Common myeloid progenitor, CD34-positive (primary cell): ENCODE data around the gene POLR1G.

ENCODE experiments used
- CTCF ChIA-PET: fragments of 350-600 bp; sonication (Branson Sonifier 250); formaldehyde crosslinking; loops from one replicate; lab custom pipeline; 2021; ENCODE audit warnings: antibody characterized with exemption; lab: Charles Lee
- POLR2A ChIA-PET: fragments of 350-600 bp; sonication (Branson Sonifier 250); formaldehyde crosslinking; loops from one replicate; lab custom pipeline; 2021; ENCODE audit warnings: antibody characterized with exemption; lab: Charles Lee
- DNase-seq, 3 donors: peaks; one replicate each; pipeline versions ENCODE4 v3.0.0 to v3.0.0-alpha.2; 2013
- H3K27ac ChIP-seq, 2 experiments: 1 replicate in 1 of 2; 2 replicates in 1 of 2; pipeline ENCODE4 v1.7.0; 2013; ENCODE audit warnings: inconsistent platforms in 2 of 2, low read length in 2 of 2, mild to moderate bottlenecking in 2 of 2, low read depth in 1 of 2, moderate library complexity in 1 of 2; ENCODE audit not compliant: severe bottlenecking in 2 of 2, insufficient read depth in 1 of 2, poor library complexity in 1 of 2
- H3K27me3 ChIP-seq, 5 experiments: replicated peaks in 2 of 5; 1 replicate in 3 of 5; 2 replicates in 2 of 5; pipeline versions ENCODE4 v1.6.1 to v1.7.0; 2013; ENCODE audit warnings: low read length in 4 of 5, mild to moderate bottlenecking in 2 of 5, moderate library complexity in 2 of 5, inconsistent platforms in 1 of 5; ENCODE audit not compliant: insufficient read depth in 5 of 5, control insufficient read depth in 4 of 5
- H3K36me3 ChIP-seq, 4 experiments: 1 replicate in 2 of 4; 2 replicates in 2 of 4; pipeline versions ENCODE4 v1.6.1 to v1.7.0; 2013; ENCODE audit warnings: low read length in 3 of 4, control low read depth in 1 of 4, mild to moderate bottlenecking in 1 of 4; ENCODE audit not compliant: control insufficient read depth in 4 of 4, insufficient read depth in 4 of 4
- H3K4me1 ChIP-seq, 4 experiments: 1 replicate in 3 of 4; 2 replicates in 1 of 4; pipeline versions ENCODE4 v1.6.1 to v1.7.1; 2013; ENCODE audit warnings: low read length in 3 of 4, mild to moderate bottlenecking in 3 of 4, control low read depth in 1 of 4, inconsistent platforms in 1 of 4, moderate library complexity in 1 of 4; ENCODE audit not compliant: control insufficient read depth in 4 of 4, insufficient read depth in 4 of 4; ENCODE audit errors: control extremely low read depth in 1 of 4
- H3K4me3 ChIP-seq, 7 experiments: 1 replicate in 4 of 7; 2 replicates in 3 of 7; pipeline versions ENCODE4 v1.5.1 to v1.7.0; 2013; ENCODE audit warnings: mild to moderate bottlenecking in 7 of 7, low read length in 6 of 7, moderate library complexity in 6 of 7, inconsistent platforms in 2 of 7, low read depth in 2 of 7, control low read depth in 1 of 7; ENCODE audit not compliant: insufficient read depth in 4 of 7, control insufficient read depth in 1 of 7; ENCODE audit errors: extremely low read depth in 1 of 7
- H3K9me3 ChIP-seq, 5 experiments: 1 replicate in 4 of 5; 2 replicates in 1 of 5; pipeline versions ENCODE4 v1.6.1 to v1.7.1; 2013; ENCODE audit warnings: low read length in 4 of 5, mild to moderate bottlenecking in 2 of 5, inconsistent platforms in 1 of 5, low read depth in 1 of 5, moderate library complexity in 1 of 5; ENCODE audit not compliant: control insufficient read depth in 4 of 5, insufficient read depth in 2 of 5; ENCODE audit errors: control extremely low read depth in 1 of 5
- WGBS: methylation state at CpG from one replicate; pipeline ENCODE4 v1.1.5; 2013; ENCODE audit not compliant: insufficient coverage; 5-methylcytosine and 5-hydroxymethylcytosine counted together

The POLR1G gene

GRCh38 chr19:45448887-45449299, 42.4 kb downstream of the POLR1G start:
- 82% methylated on average over 7 of the region's 7 CpGs for WGBS
- CTCF ChIA-PET = interaction anchor here (1.8 to 6.3 kb wide), 3 partner anchors 17 to 30 kb away, joined by 7 to 75 read pairs (median 27); partner anchors contain the start of gene FOSB
- H3K27me3 ChIP-seq = peaks cover 0 to 2% (median 0%) of the 10 kb centered on the region in 5 experiments
- no peaks in the 10 kb centered on the region for H3K9me3 ChIP-seq
- DNase-seq = no peak
- POLR2A ChIA-PET = interaction anchor here (1.3 to 2.6 kb wide), 3 partner anchors 19 to 26 kb away, joined by 4 to 13 read pairs (median 7); partner anchors contain the start of gene FOSB
- peaks cover 4 to 41% (median 33%) of the 10 kb centered on the region in 4 experiments for H3K4me1 ChIP-seq
- no peak overlapping the region for H3K27ac ChIP-seq
- no peaks in the 10 kb centered on the region for H3K36me3 ChIP-seq
- peak overlapping the region in 1 of 7 experiments; percentile 3 for H3K4me3 ChIP-seq

- WGBS = 0% methylated on average over 2 of the region's 5 CpGs
These were observed 43.5 kb downstream of the POLR1G start for GRCh38 chr19:45450012-45450333.

GRCh38 chr19:45451131-45451849, 44.8 kb downstream of the POLR1G start:
- DNase-seq = peak in 2 of 3 donors; percentile 82 to 89
- CTCF ChIA-PET = interaction anchor here (0.6 to 2.2 kb wide), 3 partner anchors 10 to 15 kb away, joined by 3 to 12 read pairs (median 5); partner anchors contain the start of gene FOSB
- no peaks in the 10 kb centered on the region for H3K9me3 ChIP-seq
- 1% methylated on average over 16 of the region's 28 CpGs for WGBS
- H3K4me3 ChIP-seq = peak overlapping the region; percentile 30 to 77 (median 63)
- H3K27me3 ChIP-seq = peaks cover 0 to 2% (median 0%) of the 10 kb centered on the region in 5 experiments
- peaks cover 4 to 49% (median 40%) of the 10 kb centered on the region in 4 experiments for H3K4me1 ChIP-seq
- POLR2A ChIA-PET = interaction anchor here (1.1 to 1.6 kb wide), 3 partner anchors 12 to 24 kb away, joined by 5 to 12 read pairs (median 6); partner anchors contain the start of gene FOSB
- no peaks in the 10 kb centered on the region for H3K36me3 ChIP-seq
- H3K27ac ChIP-seq = peak overlapping the region; percentile 70 to 89

More at GRCh38 chr19:45450012-45450333, 43.5 kb downstream of the POLR1G start:
- Histone ChIP-seq H3K27ac (peak overlapping the region; percentile 33 to 82), H3K36me3 (no peaks in the 10 kb centered on the region), H3K4me3 (peak overlapping the region; percentile 13 to 77 (median 65)), H3K27me3 (peaks cover 0 to 2% (median 0%) of the 10 kb centered on the region in 5 experiments), H3K9me3 (no peaks in the 10 kb centered on the region), H3K4me1 (peaks cover 4 to 36% (median 27%) of the 10 kb centered on the region in 4 experiments)
- ChIA-PET CTCF (interaction anchor here (1.1 to 6.3 kb wide), 4 partner anchors 16 to 46 kb away, joined by 3 to 75 read pairs (median 17); partner anchors contain the start of gene FOSB), POLR2A (interaction anchor here (0.9 to 2.3 kb wide), 3 partner anchors 11 to 20 kb away, joined by 3 to 13 read pairs (median 4); partner anchors contain the start of gene FOSB)
- DNase-seq = peak in 1 of 3 donors; percentile 46

GRCh38 chr19:45451850-45452387, 45.5 kb downstream of the POLR1G start:
- peaks cover 0 to 2% (median 0%) of the 10 kb centered on the region in 5 experiments for H3K27me3 ChIP-seq
- peak overlapping the region in 1 of 2 experiments; percentile 70 for H3K27ac ChIP-seq
- H3K4me1 ChIP-seq = peaks cover 4 to 55% (median 46%) of the 10 kb centered on the region in 4 experiments
- no peak for DNase-seq
- WGBS = 84% methylated on average over 10 of the region's 12 CpGs
- POLR2A ChIA-PET = interaction anchor here (1.1 to 1.6 kb wide), 3 partner anchors 12 to 23 kb away, joined by 5 to 12 read pairs (median 6); partner anchors contain the start of gene FOSB
- H3K9me3 ChIP-seq = no peaks in the 10 kb centered on the region
- peak overlapping the region in 2 of 7 experiments; percentile 71 to 77 for H3K4me3 ChIP-seq
- no peaks in the 10 kb centered on the region for H3K36me3 ChIP-seq
- CTCF ChIA-PET = interaction anchor here (1.4 to 2.2 kb wide), 2 partner anchors 12 to 15 kb away, joined by 5 to 12 read pairs; partner anchors contain the start of gene FOSB

- DNase-seq = peak; percentile 95 to 98 (median 96)
- Histone ChIP-seq H3K4me3 (peak overlapping the region in 4 of 7 experiments; percentile 26 to 68 (median 54)), H3K27me3 (peaks cover 0 to 2% (median 0%) of the 10 kb centered on the region in 5 experiments), H3K27ac (peak overlapping the region; percentile 61 to 86), H3K9me3 (no peaks in the 10 kb centered on the region), H3K4me1 (peaks cover 0 to 37% (median 31%) of the 10 kb centered on the region in 4 experiments), H3K36me3 (no peaks in the 10 kb centered on the region)
- WGBS = 1% methylated on average over 15 of the region's 27 CpGs
- CTCF ChIA-PET = interaction anchor here (0.8 to 2.8 kb wide), 7 partner anchors 9 to 30 kb away, joined by 3 to 15 read pairs (median 7); partner anchors contain the start of gene FOSB
- POLR2A ChIA-PET = interaction anchor here (0.5 to 2.5 kb wide), 6 partner anchors 9 to 44 kb away, joined by 3 to 41 read pairs (median 10); partner anchors contain the start of gene FOSB
These were observed 49.5 kb downstream of the POLR1G start for GRCh38 chr19:45455707-45456499.

- peak overlapping the region in 3 of 7 experiments; percentile 7 to 68 (median 59) for H3K4me3 ChIP-seq
- no peaks in the 10 kb centered on the region for H3K36me3 ChIP-seq
- H3K9me3 ChIP-seq = no peaks in the 10 kb centered on the region
- peaks cover 0 to 32% (median 26%) of the 10 kb centered on the region in 4 experiments for H3K4me1 ChIP-seq
- ChIA-PET POLR2A (interaction anchor here (0.5 to 2.5 kb wide), 5 partner anchors 9 to 44 kb away, joined by 3 to 14 read pairs (median 9); partner anchors contain the start of gene FOSB), CTCF (interaction anchor here (0.6 to 2.8 kb wide), 7 partner anchors 8 to 53 kb away, joined by 3 to 15 read pairs (median 7); partner anchors contain the start of gene FOSB)
- WGBS = no CpG with 5 or more reads among the region's 2 CpGs
- H3K27ac ChIP-seq = peak overlapping the region; percentile 61 to 86
- peaks cover 0 to 2% (median 0%) of the 10 kb centered on the region in 5 experiments for H3K27me3 ChIP-seq
- no peak for DNase-seq
These were observed 50.0 kb downstream of the POLR1G start for GRCh38 chr19:45456500-45456815.
